Pancreas (tissue), 10 donors: ENCODE measurements around the gene EVC. TPM values are rescaled to one million over a fixed set of nuclear protein-coding genes. Genes with fewer than 3 reads are reported as not detected.

ENCODE experiments used
- ATAC-seq, 4 donors: fragments of 200-7000 bp; cut with Tn5 transposase; one replicate each; pipeline versions ENCODE4 v1.8.0 to v1.9.1; 2020; ENCODE audit warnings: mild to moderate bottlenecking in 4 of 4, moderate library complexity in 4 of 4
- DNase-seq, 6 donors: peaks; one replicate each; pipeline ENCODE4 v3.0.0-alpha.2; 2020
- FAIRE-seq: peaks from 2 replicates; lab custom pipeline; 2012; peaks lifted over from hg19 to GRCh38; lab: Jason Lieb, UNC
- H3K27ac ChIP-seq, 4 donors: fragments of 200-600 bp; sonication (generic); 1 replicate in 3 of 4; 2 replicates in 1 of 4; pipeline versions ENCODE4 v1.5.0 to v1.8.0; 2020
- H3K27me3 ChIP-seq, 4 donors: fragments of 200-600 bp; one replicate each; pipeline ENCODE4 v1.8.0; 2021
- H3K36me3 ChIP-seq, 3 donors: fragments of 200-600 bp; sonication (generic) in 1 of 3; one replicate each; pipeline versions ENCODE4 v1.5.0 to v1.8.0; 2020 to 2021
- H3K4me1 ChIP-seq, 3 donors: fragments of 200-600 bp; one replicate each; pipeline ENCODE4 v1.8.0; 2021
- H3K4me3 ChIP-seq, 4 donors: fragments of 200-600 bp; sonication (generic) in 2 of 4; one replicate each; pipeline versions ENCODE4 v1.5.0 to v1.8.0; 2020 to 2021
- H3K9me3 ChIP-seq, 4 donors: fragments of 200-600 bp; one replicate each; pipeline ENCODE4 v1.8.0; 2021
- WGBS, 2 donors: extraction: QIAGEN DNeasy Blood & Tissue Kit; methylation state at CpG; one replicate each; pipeline ENCODE4 v1.1.7; 2013; 5-methylcytosine and 5-hydroxymethylcytosine counted together
- intact Hi-C, 3 donors: fragments of 100-400 bp; cut with DNase I; formaldehyde crosslinking; loops; one replicate each; pipeline versions ENCODE4 v1.11.1 to v1.14.2; 2022
- polyA plus RNA-seq, 2 donors: library from polyadenylated mRNA; stranded (reverse); fragments of 200-250 nt; gene quantifications; one replicate each; pipeline ENCODE4 v1.2.3, GENCODE V29; 2013
- total RNA-seq, 6 donors: library from RNA; stranded (reverse); fragmentation: NEBNext Ultra II Directional in 4 of 6; extraction: Animal tissue kit (Norgen Biotek cat#: 25700) in 4 of 6; gene quantifications; one replicate each; pipeline versions ENCODE4 v1.2.1 to v1.2.4, GENCODE V29; 2021 to 2023
- TF ChIP-seq, protein P1 (sequence below), 4 donors: fragments of 200-600 bp; sonication (generic) in 3 of 4; IDR thresholded peaks; one replicate each; pipeline versions ENCODE4 v1.5.0 to v1.8.0; 2021; ENCODE audit warnings: antibody characterized with exemption in 4 of 4
- donor health status: healthy with polysubstance abuse.
- donor health status: DM: no; HTN: no; CAD: no; lungs with moderate emphysema.
- donor health status: DM: no; HTN: no; CAD: no.
- donor health status: control.
- donor health status: control.
- donor health status: Bipolar disorder and iron deficiency.
- donor health status: DM: yes; HTN: yes; CAD: no.
- donor health status: DM: no; HTN: no; CAD: no.
- donor health status: DM: no; HTN: no; CAD: no.
- donor health status: DM: yes; HTN: yes; CAD: no.

EVC gene
- total and polyA plus RNA-seq, 8 donors, result 2.8 to 17.8 (median 11.9) TPM

DNA sequence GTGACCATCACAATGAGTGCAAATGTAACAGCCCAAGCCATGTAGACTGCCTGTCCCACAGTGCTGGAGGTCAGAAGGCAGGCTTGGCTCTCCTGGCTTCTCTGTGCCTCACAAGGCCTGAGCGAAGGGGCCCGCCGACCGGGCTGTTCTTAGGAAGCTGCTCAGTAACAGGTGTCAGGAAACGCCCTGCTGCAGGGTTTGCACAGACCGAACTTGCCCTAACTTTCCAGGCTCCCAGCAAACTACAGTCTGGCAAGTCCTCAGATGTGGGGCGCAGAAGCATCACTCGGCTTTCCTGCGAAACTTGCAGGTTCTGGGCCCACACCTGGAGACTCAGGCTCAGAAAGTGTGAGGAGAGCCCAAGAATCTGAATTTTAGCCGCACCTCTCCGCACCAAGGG, 94.3 kb downstream of the EVC start:
- Histone ChIP-seq H3K27ac (no peak overlapping the region), H3K9me3 (no peaks in the 10 kb centered on the region), H3K4me3 (no peak overlapping the region), H3K4me1 (no peaks in the 10 kb centered on the region), H3K36me3 (peaks cover 0 to 28% (median 0%) of the 10 kb centered on the region in 3 donors), H3K27me3 (no peaks in the 10 kb centered on the region)
- intact Hi-C loops, result no loop called here
- WGBS, 2 donors, result 92 to 95% methylated on average over 11 of the region's 11 CpGs
- TF ChIP-seq, protein P1, sequence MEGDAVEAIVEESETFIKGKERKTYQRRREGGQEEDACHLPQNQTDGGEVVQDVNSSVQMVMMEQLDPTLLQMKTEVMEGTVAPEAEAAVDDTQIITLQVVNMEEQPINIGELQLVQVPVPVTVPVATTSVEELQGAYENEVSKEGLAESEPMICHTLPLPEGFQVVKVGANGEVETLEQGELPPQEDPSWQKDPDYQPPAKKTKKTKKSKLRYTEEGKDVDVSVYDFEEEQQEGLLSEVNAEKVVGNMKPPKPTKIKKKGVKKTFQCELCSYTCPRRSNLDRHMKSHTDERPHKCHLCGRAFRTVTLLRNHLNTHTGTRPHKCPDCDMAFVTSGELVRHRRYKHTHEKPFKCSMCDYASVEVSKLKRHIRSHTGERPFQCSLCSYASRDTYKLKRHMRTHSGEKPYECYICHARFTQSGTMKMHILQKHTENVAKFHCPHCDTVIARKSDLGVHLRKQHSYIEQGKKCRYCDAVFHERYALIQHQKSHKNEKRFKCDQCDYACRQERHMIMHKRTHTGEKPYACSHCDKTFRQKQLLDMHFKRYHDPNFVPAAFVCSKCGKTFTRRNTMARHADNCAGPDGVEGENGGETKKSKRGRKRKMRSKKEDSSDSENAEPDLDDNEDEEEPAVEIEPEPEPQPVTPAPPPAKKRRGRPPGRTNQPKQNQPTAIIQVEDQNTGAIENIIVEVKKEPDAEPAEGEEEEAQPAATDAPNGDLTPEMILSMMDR (IDR thresholded peaks at IDR 0.05), result no peak
- no peak for DNase-seq
- ATAC-seq, result no peak
- no peak for FAIRE-seq

DNA sequence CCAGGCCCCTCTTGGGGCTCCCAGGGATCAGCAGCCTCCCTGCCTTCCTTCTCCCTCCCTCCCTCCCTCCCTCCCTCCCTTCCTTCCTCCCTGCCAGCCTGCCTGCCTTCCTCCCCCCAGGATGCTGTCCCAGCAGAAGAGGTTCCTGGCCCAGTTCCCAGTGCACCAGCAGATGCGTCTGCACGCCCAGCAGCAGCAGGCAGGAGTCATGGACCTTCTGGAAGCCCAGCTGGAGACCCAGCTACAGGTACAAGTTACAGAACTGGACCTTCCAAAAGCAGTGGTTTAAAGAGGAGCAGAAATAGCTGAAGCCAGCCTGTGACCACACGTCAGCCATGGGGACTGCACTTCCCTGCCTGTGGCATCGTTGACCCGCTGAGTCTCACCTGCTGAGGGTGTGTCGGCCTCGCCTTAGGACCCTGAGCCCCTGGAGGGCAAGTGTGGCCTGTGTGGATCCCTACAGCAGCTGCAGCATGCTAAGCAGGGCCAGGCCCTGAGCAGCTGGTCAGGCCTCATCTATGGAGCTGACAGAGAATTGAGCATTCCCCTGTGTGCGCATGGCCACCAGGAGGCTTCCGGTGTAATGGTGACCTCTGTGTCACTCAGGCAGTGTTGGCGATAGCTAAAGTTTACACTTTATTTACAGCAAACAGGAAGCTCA, 97.2 kb downstream of the EVC start:
- no peaks in the 10 kb centered on the region for H3K4me1 ChIP-seq
- no peak overlapping the region for H3K27ac ChIP-seq
- no peak for ATAC-seq
- TF ChIP-seq, protein P1 (IDR thresholded peaks at IDR 0.05), result no peak
- no peaks in the 10 kb centered on the region for H3K9me3 ChIP-seq
- no peaks in the 10 kb centered on the region for H3K27me3 ChIP-seq
- intact Hi-C loops, result no loop called here
- no peak for DNase-seq
- H3K36me3 ChIP-seq, result peaks cover 0 to 25% (median 0%) of the 10 kb centered on the region in 3 donors
- FAIRE-seq, result no peak
- H3K4me3 ChIP-seq, result no peak overlapping the region
- 89% methylated on average over 10 of the region's 10 CpGs for WGBS, 2 donors

- TF ChIP-seq, protein P1 (IDR thresholded peaks at IDR 0.05), result no peak
These were observed 98.3 kb downstream of the EVC start for GRCh38 chr4:5809216-5809776.

DNA sequence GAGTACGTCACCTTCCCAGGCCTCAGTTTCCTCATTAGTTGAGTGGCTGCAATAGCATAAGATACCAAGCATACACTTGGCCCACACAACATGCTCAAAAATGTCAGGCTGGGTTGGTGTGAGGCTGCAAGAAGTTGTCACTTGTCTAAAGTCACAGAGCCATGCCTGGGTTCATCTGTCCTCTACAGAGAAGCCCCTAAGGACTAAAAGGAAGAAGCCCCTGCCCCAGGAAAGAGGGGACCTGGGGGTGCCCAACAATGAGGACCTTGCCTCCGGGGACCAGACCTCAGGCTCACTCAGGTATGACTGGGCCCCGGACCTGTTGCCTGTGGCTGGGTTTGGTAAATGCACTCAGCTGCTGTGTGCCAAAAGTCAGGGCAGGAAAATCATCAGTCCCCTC, 99.2 kb downstream of the EVC start:
- H3K27me3 ChIP-seq, result no peaks in the 10 kb centered on the region
- ATAC-seq (no peak), FAIRE-seq (no peak), DNase-seq (no peak)
- H3K4me3 ChIP-seq, result no peak overlapping the region
- no peaks in the 10 kb centered on the region for H3K4me1 ChIP-seq
- no peaks in the 10 kb centered on the region for H3K9me3 ChIP-seq
- H3K36me3 ChIP-seq, result peaks cover 0 to 22% (median 0%) of the 10 kb centered on the region in 3 donors
- TF ChIP-seq, protein P1 (IDR thresholded peaks at IDR 0.05), result no peak
- H3K27ac ChIP-seq, result no peak overlapping the region
- 90 to 94% methylated on average over 3 of the region's 3 CpGs for WGBS, 2 donors
- intact Hi-C loops, result loop anchor here in 1 of 3 donors (10.0 kb wide), 1 partner anchor 755 kb away; the partner anchor contains the start of gene STK32B

More at GRCh38 chr4:5809216-5809776, 98.3 kb downstream of the EVC start:
- no peaks in the 10 kb centered on the region for H3K27me3 ChIP-seq
- no peaks in the 10 kb centered on the region for H3K4me1 ChIP-seq
- ATAC-seq, result no peak
- H3K27ac ChIP-seq, result no peak overlapping the region
- H3K4me3 ChIP-seq, result no peak overlapping the region
- intact Hi-C loops, result no loop called here
- 90% methylated on average over 12 of the region's 12 CpGs for whole genome bisulfite sequencing, 2 donors
- DNase-seq, result no peak
- H3K9me3 ChIP-seq, result no peaks in the 10 kb centered on the region
- FAIRE-seq, result no peak
- peaks cover 0 to 25% (median 0%) of the 10 kb centered on the region in 3 donors for H3K36me3 ChIP-seq
